ENCODE measurements around the gene CD4. TPM values are rescaled to one million over a fixed set of nuclear protein-coding genes. Genes with fewer than 3 reads are reported as not detected.

The CD4 gene
- total RNA-seq, 2 experiments from 2014 or later, result not detected

GRCh38 chr12:6860116-6860515 lies 70.8 kb downstream of the CD4 start:
- Histone ChIP-seq H2AFZ (ENCODE audit: low read length) (no peak overlapping the region), H3K4me3 (ENCODE audit: low read depth, low read length, poor library complexity, severe bottlenecking) (no peak overlapping the region), H3K4me1 (ENCODE audit: insufficient read depth, low read length, poor library complexity, severe bottlenecking) (no peaks in the 10 kb centered on the region), H3K27ac (ENCODE audit: low read depth, low read length, poor library complexity, severe bottlenecking) (no peak overlapping the region), H3K36me3 (ENCODE audit: insufficient read depth, low read length) (peaks cover 95% of the 10 kb centered on the region), H4K20me1 (ENCODE audit: insufficient read depth, low read length) (no peaks in the 10 kb centered on the region), H3K9me2 (ENCODE audit: insufficient read depth, low read length) (no peaks in the 10 kb centered on the region), H3K79me2 (ENCODE audit: insufficient read depth, low read depth, low read length) (peaks cover under 1% of the 10 kb centered on the region; the same call in 1 of the 2 replicates), H3K4me2 (ENCODE audit: low read length) (no peak overlapping the region), H3K9me3 (ENCODE audit: low read length) (no peaks in the 10 kb centered on the region)
- CTCF ChIA-PET (ENCODE audit: unreplicated experiment), result interaction anchor here (0.5 kb wide), 1 partner anchor 160 kb away, joined by 14 read pairs; no protein-coding TSS in a partner anchor
- BruUV-seq (replicated peaks), result no TSS peak
- no peak for DNase-seq (ENCODE audit: low spot score)
- intact Hi-C loops (cut with micrococcal nuclease; ENCODE audit: unreplicated experiment), result no loop called here
- POLR2A ChIA-PET, result no interaction called here
- TF ChIP-seq CTCF (conservative IDR thresholded peaks at IDR 0.05; ENCODE audit: low read length) (no peak), EZH2phosphoT487 (IDR thresholded peaks at IDR 0.05; ENCODE audit: borderline replicate concordance, low read depth, low read length) (no peak)

DNA sequence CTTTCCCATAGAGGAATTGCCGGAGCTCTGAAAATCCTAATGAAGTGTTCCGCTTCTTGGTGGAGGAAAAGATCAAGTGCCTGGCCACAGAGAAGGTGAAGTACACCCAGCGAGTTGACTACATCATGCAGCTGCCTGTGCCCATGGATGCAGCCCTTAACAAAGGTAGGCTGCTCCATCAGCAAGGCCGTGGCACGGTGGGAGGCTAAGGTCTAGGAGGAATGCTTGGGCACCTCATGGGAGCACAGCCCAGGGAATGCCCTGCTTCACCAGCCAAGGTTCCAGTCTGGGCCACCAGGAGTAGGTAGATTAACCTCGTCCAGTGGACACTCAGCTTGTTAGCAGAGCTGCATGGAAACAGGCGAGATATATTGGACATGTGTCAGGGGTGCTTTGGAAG lies 71.6 kb downstream of the CD4 start:
- Histone ChIP-seq H4K20me1 (ENCODE audit: insufficient read depth, low read length) (no peaks in the 10 kb centered on the region), H3K4me1 (ENCODE audit: insufficient read depth, low read length, poor library complexity, severe bottlenecking) (no peaks in the 10 kb centered on the region), H3K4me3 (ENCODE audit: low read depth, low read length, poor library complexity, severe bottlenecking) (no peak overlapping the region), H3K4me2 (ENCODE audit: low read length) (no peak overlapping the region), H3K9me3 (ENCODE audit: low read length) (no peaks in the 10 kb centered on the region), H2AFZ (ENCODE audit: low read length) (no peak overlapping the region), H3K36me3 (ENCODE audit: insufficient read depth, low read length) (peaks cover 95% of the 10 kb centered on the region), H3K27ac (ENCODE audit: low read depth, low read length, poor library complexity, severe bottlenecking) (no peak overlapping the region), H3K79me2 (ENCODE audit: insufficient read depth, low read depth, low read length) (no peaks in the 10 kb centered on the region), H3K9me2 (ENCODE audit: insufficient read depth, low read length) (no peaks in the 10 kb centered on the region)
- no TSS peak for BruUV-seq (replicated peaks)
- ChIA-PET POLR2A (interaction anchor here (1.4 kb wide), 1 partner anchor 9 kb away, joined by 4 read pairs; the partner anchor contains the start of genes CDCA3 and USP5), CTCF (ENCODE audit: unreplicated experiment) (no interaction called here)
- intact Hi-C loops (cut with micrococcal nuclease; ENCODE audit: unreplicated experiment), result no loop called here
- TF ChIP-seq EZH2phosphoT487 (IDR thresholded peaks at IDR 0.05; ENCODE audit: borderline replicate concordance, low read depth, low read length), result no peak
- no peak for TF ChIP-seq CTCF (conservative IDR thresholded peaks at IDR 0.05; ENCODE audit: low read length)
- no peak for DNase-seq (ENCODE audit: low spot score)

DNA sequence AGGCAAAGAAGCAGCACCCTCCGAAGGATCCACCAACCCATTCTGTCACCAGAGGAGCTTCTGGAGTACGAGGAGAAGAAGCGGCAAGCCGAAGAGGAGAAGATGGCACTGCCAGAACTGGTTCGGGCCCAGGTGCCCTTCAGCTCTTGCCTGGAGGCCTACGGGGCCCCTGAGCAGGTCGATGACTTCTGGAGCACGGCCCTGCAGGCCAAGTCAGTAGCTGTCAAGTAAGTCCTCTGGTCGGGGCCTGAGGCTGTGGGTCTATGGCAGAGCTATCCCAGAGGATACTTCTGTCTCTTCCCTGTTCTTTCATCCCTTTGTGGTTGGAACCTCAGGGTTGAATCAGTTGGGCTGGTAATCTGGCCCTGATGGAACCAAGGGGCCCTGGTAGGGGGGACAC lies 72.1 kb downstream of the CD4 start:
- no peak for DNase-seq (ENCODE audit: low spot score)
- Histone ChIP-seq H3K36me3 (ENCODE audit: insufficient read depth, low read length) (peaks cover 95% of the 10 kb centered on the region), H4K20me1 (ENCODE audit: insufficient read depth, low read length) (no peaks in the 10 kb centered on the region), H2AFZ (ENCODE audit: low read length) (no peak overlapping the region), H3K9me2 (ENCODE audit: insufficient read depth, low read length) (no peaks in the 10 kb centered on the region), H3K4me2 (ENCODE audit: low read length) (no peak overlapping the region), H3K4me1 (ENCODE audit: insufficient read depth, low read length, poor library complexity, severe bottlenecking) (peaks cover 2% of the 10 kb centered on the region), H3K9me3 (ENCODE audit: low read length) (no peaks in the 10 kb centered on the region), H3K27ac (ENCODE audit: low read depth, low read length, poor library complexity, severe bottlenecking) (no peak overlapping the region), H3K79me2 (ENCODE audit: insufficient read depth, low read depth, low read length) (no peaks in the 10 kb centered on the region), H3K4me3 (ENCODE audit: low read depth, low read length, poor library complexity, severe bottlenecking) (no peak overlapping the region)
- intact Hi-C loops (cut with micrococcal nuclease; ENCODE audit: unreplicated experiment), result no loop called here
- BruUV-seq (replicated peaks), result no TSS peak
- TF ChIP-seq CTCF (conservative IDR thresholded peaks at IDR 0.05; ENCODE audit: low read length), result no peak
- TF ChIP-seq EZH2phosphoT487 (IDR thresholded peaks at IDR 0.05; ENCODE audit: borderline replicate concordance, low read depth, low read length), result no peak
- CTCF ChIA-PET (ENCODE audit: unreplicated experiment), result no interaction called here
- POLR2A ChIA-PET, result interaction anchor here (1.4 kb wide), 1 partner anchor 10 kb away, joined by 4 read pairs; the partner anchor contains the start of genes CDCA3 and USP5

Data from OCI-LY7 (cell line).